Measurements from ENCODE around the gene VAV2. TPM values are rescaled to one million over a fixed set of nuclear protein-coding genes. Genes with fewer than 3 reads are reported as not detected.
"Not testable (repeated sequence)": the region's sequence is repeated elsewhere in the genome, so short reads cannot be mapped to it uniquely, and the experiment has no call there.

VAV2 gene
- total RNA-seq, 1 donor from 2014 or later: 12.7 TPM

DNA sequence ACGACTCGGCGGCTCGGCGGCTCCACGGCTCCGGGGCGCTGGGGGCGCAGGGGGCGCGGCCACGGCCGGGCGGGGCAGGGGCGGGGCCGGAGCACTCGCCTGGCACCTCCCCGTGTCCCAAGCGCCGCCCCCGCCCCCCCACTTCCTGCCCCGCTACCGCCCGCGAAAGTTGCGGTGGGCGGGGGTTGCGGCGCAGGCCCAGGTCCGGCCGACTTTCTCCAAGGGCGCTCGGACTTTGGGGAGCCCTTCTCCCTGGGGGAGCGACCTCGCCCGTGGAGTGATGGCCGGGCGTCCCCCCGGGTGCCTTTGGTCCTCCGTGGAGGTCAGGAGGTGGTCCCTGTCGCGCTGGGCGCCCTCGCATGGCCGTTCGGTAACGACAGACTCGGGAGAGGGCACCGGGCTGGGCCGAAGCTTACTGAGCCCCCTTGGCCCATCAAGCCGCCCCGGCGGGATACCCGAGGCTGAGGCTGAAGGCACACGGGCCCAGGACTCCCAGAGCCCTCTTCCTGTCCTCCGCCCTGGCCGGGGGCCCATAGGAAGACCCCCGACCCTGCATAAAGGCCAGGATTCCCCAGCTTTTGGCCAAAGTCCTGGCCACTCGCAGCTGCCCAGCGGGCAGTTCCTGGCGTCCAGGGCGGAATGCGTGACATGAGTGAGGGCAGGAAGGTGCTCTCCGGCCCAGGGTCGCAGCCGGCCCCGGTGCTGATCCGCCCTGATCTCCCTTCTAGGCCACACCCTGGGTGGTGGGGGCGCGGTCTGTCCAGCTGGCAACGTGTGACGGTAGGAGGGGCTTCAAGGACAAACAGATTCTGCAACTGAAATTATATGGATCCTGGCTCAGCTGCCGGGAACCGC lies 883 bp upstream of the VAV2 start:
- H3K9me3 ChIP-seq: no peaks in the 10 kb centered on the region
- H3K27ac ChIP-seq: peak overlapping the region; percentile 72 to 87
- no peaks in the 10 kb centered on the region for H3K27me3 ChIP-seq
- no peaks in the 10 kb centered on the region for H3K36me3 ChIP-seq
- peak; percentile 44 to 92 for DNase-seq (ENCODE audit: low spot score in 2 of 2)
- TF ChIP-seq, protein P1, sequence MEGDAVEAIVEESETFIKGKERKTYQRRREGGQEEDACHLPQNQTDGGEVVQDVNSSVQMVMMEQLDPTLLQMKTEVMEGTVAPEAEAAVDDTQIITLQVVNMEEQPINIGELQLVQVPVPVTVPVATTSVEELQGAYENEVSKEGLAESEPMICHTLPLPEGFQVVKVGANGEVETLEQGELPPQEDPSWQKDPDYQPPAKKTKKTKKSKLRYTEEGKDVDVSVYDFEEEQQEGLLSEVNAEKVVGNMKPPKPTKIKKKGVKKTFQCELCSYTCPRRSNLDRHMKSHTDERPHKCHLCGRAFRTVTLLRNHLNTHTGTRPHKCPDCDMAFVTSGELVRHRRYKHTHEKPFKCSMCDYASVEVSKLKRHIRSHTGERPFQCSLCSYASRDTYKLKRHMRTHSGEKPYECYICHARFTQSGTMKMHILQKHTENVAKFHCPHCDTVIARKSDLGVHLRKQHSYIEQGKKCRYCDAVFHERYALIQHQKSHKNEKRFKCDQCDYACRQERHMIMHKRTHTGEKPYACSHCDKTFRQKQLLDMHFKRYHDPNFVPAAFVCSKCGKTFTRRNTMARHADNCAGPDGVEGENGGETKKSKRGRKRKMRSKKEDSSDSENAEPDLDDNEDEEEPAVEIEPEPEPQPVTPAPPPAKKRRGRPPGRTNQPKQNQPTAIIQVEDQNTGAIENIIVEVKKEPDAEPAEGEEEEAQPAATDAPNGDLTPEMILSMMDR (IDR thresholded peaks at IDR 0.05): peak; percentile 15 to 52 (median 44)
- intact Hi-C loops (cut with DNase I): loop anchor here (1.0 to 5.0 kb wide), 2 partner anchors 32 to 461 kb away; partner anchors contain the start of genes ADAMTSL2 and BRD3OS
- H3K4me1 ChIP-seq: peaks cover 0 to 23% of the 10 kb centered on the region in 2 donors
- peak overlapping the region; percentile 63 to 95 for H3K4me3 ChIP-seq

DNA sequence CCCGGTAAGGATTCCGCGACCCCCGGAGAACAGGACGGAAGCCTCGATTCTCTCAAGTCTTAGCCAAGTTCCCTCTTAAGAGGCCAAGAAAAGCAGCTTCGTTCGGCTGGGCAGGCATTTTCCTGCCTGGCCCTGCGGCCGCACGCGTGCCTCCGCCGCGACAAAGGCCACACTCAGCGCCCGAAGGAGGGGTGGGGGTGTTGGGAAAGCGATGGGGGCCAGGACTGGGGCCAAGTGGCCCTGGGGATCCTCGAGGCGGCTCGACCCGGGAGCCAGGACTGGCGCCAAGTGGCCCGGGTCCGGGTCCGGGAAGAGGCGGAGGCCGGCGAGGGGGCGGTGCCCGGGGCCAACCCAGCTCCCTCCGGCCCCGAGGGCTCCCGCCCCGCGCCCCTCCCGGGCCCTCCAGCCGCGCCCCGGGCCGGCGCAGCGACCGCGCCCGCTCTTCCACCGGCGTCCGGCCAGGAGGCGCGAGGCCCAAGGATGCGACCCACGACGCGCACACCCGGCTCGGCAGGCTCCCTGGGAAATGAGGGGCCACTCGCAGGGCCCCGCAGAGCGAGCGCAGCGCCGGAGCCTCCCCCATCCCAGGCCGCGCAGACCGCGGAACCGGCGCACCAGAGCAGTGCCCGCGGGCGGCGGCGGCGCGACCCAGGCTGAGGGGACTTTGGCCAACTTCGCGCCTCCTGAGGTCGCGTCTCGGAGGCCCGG lies 756 bp downstream of the VAV2 start:
- Histone ChIP-seq H3K4me3 (peak overlapping the region; percentile 63 to 95), H3K27me3 (no peaks in the 10 kb centered on the region), H3K9me3 (no peaks in the 10 kb centered on the region), H3K36me3 (no peaks in the 10 kb centered on the region), H3K27ac (peak overlapping the region; percentile 58 to 75), H3K4me1 (peaks cover 0 to 23% of the 10 kb centered on the region in 2 donors)
- TF ChIP-seq, protein P1 (IDR thresholded peaks at IDR 0.05): no peak
- DNase-seq (ENCODE audit: low spot score in 2 of 2): no peak
- intact Hi-C loops (cut with DNase I): loop anchor here (5.0 kb wide), 1 partner anchor 459 kb away; the partner anchor contains the start of gene ADAMTSL2

DNA sequence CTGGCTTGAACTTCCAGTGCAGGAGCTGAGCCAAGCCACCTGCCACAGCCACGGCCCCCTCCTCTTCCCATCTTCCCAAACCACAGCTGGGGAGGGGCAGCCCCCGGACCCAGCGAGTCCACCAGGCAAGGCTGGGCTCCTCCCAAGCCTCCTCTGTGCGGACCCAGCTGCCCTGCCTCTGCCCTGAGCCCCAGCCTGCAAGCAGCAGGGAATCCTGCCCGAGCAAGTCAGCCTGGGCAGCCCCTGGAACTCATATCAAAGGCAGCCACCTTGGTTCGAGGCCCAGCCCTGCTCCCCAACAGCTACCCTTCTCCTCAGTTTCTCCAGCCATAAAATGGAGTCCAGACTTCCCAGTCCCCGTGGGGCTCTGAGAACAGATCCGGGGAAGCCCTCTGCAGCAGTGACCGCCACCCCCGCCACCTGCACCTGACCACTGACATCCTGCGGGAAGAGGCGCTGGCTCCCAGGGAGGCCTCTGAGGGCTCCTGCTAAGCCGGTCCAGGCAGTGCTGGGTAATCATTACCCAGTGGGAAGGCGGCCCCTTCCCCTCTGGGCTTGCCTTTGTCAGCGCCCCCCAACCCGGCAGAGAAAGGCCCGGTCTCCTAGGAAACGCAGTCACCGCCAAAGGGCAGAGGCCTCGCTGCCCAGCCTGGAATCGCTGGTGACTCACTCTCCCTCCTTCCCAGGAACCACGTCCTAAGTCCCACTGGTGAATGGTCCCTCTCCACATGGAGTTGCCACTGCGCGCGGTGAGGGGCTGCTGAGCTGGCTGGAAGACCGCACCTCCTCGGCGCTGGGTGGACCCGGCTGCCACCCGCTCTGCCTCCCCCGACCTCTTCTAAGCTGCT lies 1.5 kb downstream of the VAV2 start:
- Histone ChIP-seq H3K9me3 (no peaks in the 10 kb centered on the region), H3K4me1 (peaks cover 0 to 23% of the 10 kb centered on the region in 2 donors), H3K27ac (peak overlapping the region; percentile 58 to 75), H3K4me3 (peak overlapping the region; percentile 63 to 95), H3K27me3 (no peaks in the 10 kb centered on the region), H3K36me3 (no peaks in the 10 kb centered on the region)
- DNase-seq (ENCODE audit: low spot score in 2 of 2): peak in 1 of 2 donors; percentile 80
- intact Hi-C loops (cut with DNase I): loop anchor here (5.0 kb wide), 1 partner anchor 458 kb away; the partner anchor contains the start of gene ADAMTSL2
- TF ChIP-seq, protein P1 (IDR thresholded peaks at IDR 0.05): no peak

DNA sequence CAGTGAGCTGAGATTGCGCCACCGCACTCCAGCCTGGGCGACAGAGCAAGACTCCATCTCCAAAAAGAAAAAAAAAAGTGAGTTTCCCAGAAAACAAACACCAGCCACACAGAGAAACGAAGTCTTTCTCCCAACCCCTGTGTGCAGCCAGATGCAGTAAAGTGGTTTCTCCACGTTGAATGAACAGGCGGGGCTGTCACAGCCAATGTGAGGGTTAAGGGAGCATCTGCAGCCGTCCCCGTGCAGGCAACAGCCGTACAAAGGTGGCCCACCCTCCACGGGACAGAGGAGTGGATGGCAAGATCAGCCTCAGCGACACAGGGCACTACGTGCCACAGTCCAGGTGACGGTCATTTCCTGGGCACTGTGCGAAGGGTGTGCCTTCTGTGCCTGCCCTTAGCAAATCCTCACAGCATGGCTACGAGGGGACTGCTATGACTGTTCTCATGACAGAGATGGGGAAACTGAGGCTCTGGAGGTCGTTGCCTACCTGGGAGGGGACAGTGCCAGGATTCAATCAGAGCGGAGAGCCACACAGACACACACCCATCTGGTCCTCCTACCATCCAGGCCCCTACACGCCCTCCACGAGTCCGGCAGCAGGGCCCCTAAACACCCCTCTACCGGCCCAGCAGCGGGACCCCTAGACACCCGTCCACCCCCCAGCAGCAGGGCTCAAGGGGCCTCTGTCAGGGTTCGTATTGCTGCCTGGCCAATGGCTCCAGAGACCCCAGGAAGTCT lies 2.3 kb downstream of the VAV2 start:
- no peaks in the 10 kb centered on the region for H3K36me3 ChIP-seq
- no peak overlapping the region for H3K27ac ChIP-seq
- H3K4me3 ChIP-seq: peak overlapping the region in 1 of 2 donors; percentile 63
- H3K4me1 ChIP-seq: peaks cover 0 to 23% of the 10 kb centered on the region in 2 donors
- DNase-seq (ENCODE audit: low spot score in 2 of 2): no peak
- H3K9me3 ChIP-seq: no peaks in the 10 kb centered on the region
- TF ChIP-seq, protein P1 (IDR thresholded peaks at IDR 0.05): no peak
- intact Hi-C loops (cut with DNase I): loop anchor here (5.0 kb wide), 1 partner anchor 457 kb away; the partner anchor contains the start of gene ADAMTSL2
- H3K27me3 ChIP-seq: no peaks in the 10 kb centered on the region

DNA sequence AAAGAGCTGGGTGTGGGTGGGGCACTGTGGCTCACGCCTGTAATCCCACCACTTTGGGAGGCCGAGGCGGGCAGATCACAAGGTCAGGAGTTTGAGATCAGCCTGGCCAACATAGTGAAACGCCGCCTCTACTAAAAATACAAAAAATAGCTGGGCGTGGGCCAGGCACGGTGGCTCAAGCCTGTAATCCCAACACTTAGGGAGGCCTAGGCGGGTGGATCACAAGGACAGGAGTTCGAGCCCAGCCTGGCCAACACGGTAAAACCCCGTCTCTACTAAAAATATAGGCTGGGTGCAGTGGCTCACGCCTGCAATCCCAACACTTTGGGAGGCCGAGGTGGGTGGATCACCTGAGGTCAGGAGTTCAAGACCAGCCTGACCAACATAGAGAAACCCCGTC lies 3.4 kb downstream of the VAV2 start:
- H3K27ac ChIP-seq; DNase-seq (ENCODE audit: low spot score in 2 of 2); H3K36me3 ChIP-seq; H3K27me3 ChIP-seq; H3K9me3 ChIP-seq; intact Hi-C loops (cut with DNase I); H3K4me3 ChIP-seq: not testable (repeated sequence)
- peaks cover 0 to 18% of the 10 kb centered on the region in 2 donors for H3K4me1 ChIP-seq
